HPDE6-E6E7 (cell line): Measurements from ENCODE around the gene NPFF.
"Not testable (repeated sequence)": the region's sequence is repeated elsewhere in the genome, so short reads cannot be mapped to it uniquely, and the experiment has no call there.

Experiments used
- DNase-seq: peaks from one replicate; pipeline ENCODE4 v3.0.0; 2011; ENCODE audit warnings: missing footprints; ENCODE audit errors: extremely low spot score

NPFF gene

GRCh38 chr12:53506881-53507602 is at the start of gene NPFF:
TSS of gene NPFF (minus strand) at chr12:53507484. CDS start at chr12:53507474, 10 bp downstream.
- DNase-seq: no peak

- no peak for DNase-seq
Observed at GRCh38 chr12:53552361-53553327, 45.4 kb upstream of the NPFF start.

GRCh38 chr12:53551889-53552291 is 44.6 kb upstream of the NPFF start:
- no peak for DNase-seq

- DNase-seq: no peak
Observed at GRCh38 chr12:53550595-53550994, 43.3 kb upstream of the NPFF start.

- not testable (repeated sequence) for DNase-seq
Observed at GRCh38 chr12:53550131-53550530, 42.8 kb upstream of the NPFF start.

- DNase-seq: not testable (repeated sequence)
Observed at GRCh38 chr12:53548354-53548753, 41.1 kb upstream of the NPFF start.

GRCh38 chr12:53543539-53543938 is 36.3 kb upstream of the NPFF start:
- peak; percentile 44 for DNase-seq

GRCh38 chr12:53539526-53539925 is 32.2 kb upstream of the NPFF start:
- DNase-seq: no peak

- DNase-seq: peak; percentile 36
Observed at GRCh38 chr12:53538209-53538689, 31.0 kb upstream of the NPFF start.

GRCh38 chr12:53536962-53537361 is 29.7 kb upstream of the NPFF start:
- no peak for DNase-seq

- DNase-seq: no peak
Observed at GRCh38 chr12:53533471-53533870, 26.2 kb upstream of the NPFF start.

GRCh38 chr12:53532524-53533445 is 25.5 kb upstream of the NPFF start:
- no peak for DNase-seq

- no peak for DNase-seq
Observed at GRCh38 chr12:53532021-53532420, 24.7 kb upstream of the NPFF start.

GRCh38 chr12:53530920-53531319 is 23.6 kb upstream of the NPFF start:
- peak; percentile 20 for DNase-seq

GRCh38 chr12:53530061-53530460 is 22.8 kb upstream of the NPFF start:
- DNase-seq: no peak

GRCh38 chr12:53524476-53524875 is 17.2 kb upstream of the NPFF start:
- DNase-seq: no peak

- no peak for DNase-seq
Observed at GRCh38 chr12:53523131-53523530, 15.8 kb upstream of the NPFF start.

GRCh38 chr12:53518381-53518780 is 11.1 kb upstream of the NPFF start:
- DNase-seq: no peak

- no peak for DNase-seq
Observed at GRCh38 chr12:53516758-53517455, 9.6 kb upstream of the NPFF start.

- no peak for DNase-seq
Observed at GRCh38 chr12:53515291-53515680, 8.0 kb upstream of the NPFF start.
